ENCODE measurements around the gene ANKRD66.

GRCh38 chr6:46790355-46790874 is 43.7 kb downstream of the ANKRD66 start:
- TF ChIP-seq REST (IDR thresholded peaks at IDR 0.05; ENCODE audit: insufficient read depth in 1 of 2, low read depth in 2 of 2, low read length in 2 of 2) (no peak), TAF1 (IDR thresholded peaks at IDR 0.05; ENCODE audit: borderline replicate concordance, insufficient read depth, low read length) (no peak), POLR2AphosphoS5 (IDR thresholded peaks at IDR 0.05; ENCODE audit: low read depth, low read length) (no peak)
